GM12801 (cell line): Measurements from ENCODE around the gene ZNF397.

Experiments used
- CTCF ChIP-seq: IDR thresholded peaks from one replicate; pipeline ENCODE4 v1.5.1; 2011; ENCODE audit warnings: control low read depth; ENCODE audit not compliant: insufficient read length; ENCODE audit errors: extremely low read depth

The ZNF397 gene

GRCh38 chr18:35240664-35241447 is at the start of gene ZNF397:
TSS of gene ZNF397 (plus strand) at chr18:35241034. CDS start at chr18:35242471, 1,437 bp downstream.
- no peak for TF ChIP-seq CTCF

- no peak for TF ChIP-seq CTCF
Observed at GRCh38 chr18:35191698-35192025, 49.2 kb upstream of the ZNF397 start.

- TF ChIP-seq CTCF, result no peak
Observed at GRCh38 chr18:35192415-35192814, 48.4 kb upstream of the ZNF397 start.

- TF ChIP-seq CTCF, result no peak
Observed at GRCh38 chr18:35193316-35193715, 47.5 kb upstream of the ZNF397 start.

- no peak for TF ChIP-seq CTCF
Observed at GRCh38 chr18:35197296-35197695, 43.5 kb upstream of the ZNF397 start.

- TF ChIP-seq CTCF, result no peak
Observed at GRCh38 chr18:35201256-35201931, 39.4 kb upstream of the ZNF397 start.

GRCh38 chr18:35203067-35203466 is 37.8 kb upstream of the ZNF397 start:
- no peak for TF ChIP-seq CTCF
